ENCODE data around the gene CHID1. TPM values are rescaled to one million over a fixed set of nuclear protein-coding genes. Genes with fewer than 3 reads are reported as not detected.

Gene CHID1
- total and polyA plus RNA-seq, 2 donors (not counting 1 experiment from before 2014, with no cell fraction given): 31.0 to 68.1 TPM

GRCh38 chr11:863910-864827 lies 46.4 kb downstream of the CHID1 start:
- H3K27ac ChIP-seq (ENCODE audit: low read length in 2 of 2): no peak overlapping the region
- H3K4me2 ChIP-seq (replicated peaks; ENCODE audit: low read depth, low read length, poor library complexity, severe bottlenecking): no peak overlapping the region
- no peaks in the 10 kb centered on the region for H3K4me1 ChIP-seq (ENCODE audit: control insufficient read depth in 2 of 2, insufficient read depth in 2 of 2, low read length in 2 of 2)
- ChIA-PET POLR2A (no interaction called here), CTCF (no interaction called here)
- Mint-ChIP-seq H3K4me3 (no peak overlapping the region), H3K4me1 (no peaks in the 10 kb centered on the region), H3K27ac (no peak overlapping the region), H3K9me3 (ENCODE audit: insufficient read depth) (no peaks in the 10 kb centered on the region), H3K27me3 (no peaks in the 10 kb centered on the region)
- no peak overlapping the region for H3K4me3 ChIP-seq (ENCODE audit: control extremely low read depth in 1 of 5, extremely low read depth in 1 of 5, insufficient read depth in 1 of 5, low read depth in 2 of 5, low read length in 4 of 5)
- DNase-seq: no peak
- no peak for TF ChIP-seq EZH2 (IDR thresholded peaks at IDR 0.05; ENCODE audit: borderline replicate concordance, insufficient read depth, low read depth, low read length, poor library complexity, severe bottlenecking)
- no peak for TF ChIP-seq CTCF (IDR thresholded peaks at IDR 0.05)
- peaks cover 0 to 4% of the 10 kb centered on the region in 2 experiments for H3K36me3 ChIP-seq (replicated peaks in 1 of 2; ENCODE audit: control extremely low read depth in 1 of 2, control insufficient read depth in 1 of 2, extremely low read depth in 1 of 2, insufficient read depth in 2 of 2, low read length in 1 of 2)
- no peaks in the 10 kb centered on the region for H3K79me2 ChIP-seq (ENCODE audit: control insufficient read depth, insufficient read depth, low read length)
- ATAC-seq (ENCODE audit: low read depth): no peak
- no peak overlapping the region for H2AFZ ChIP-seq (ENCODE audit: insufficient read depth, low read depth, low read length, poor library complexity, severe bottlenecking)
- intact Hi-C loops (cut with micrococcal nuclease): no loop called here
- H3K27me3 ChIP-seq (replicated peaks in 1 of 4; ENCODE audit: control extremely low read depth in 1 of 4, control insufficient read depth in 3 of 4, insufficient read depth in 4 of 4, low read length in 3 of 4): no peaks in the 10 kb centered on the region
- H4K20me1 ChIP-seq (ENCODE audit: control insufficient read depth, insufficient read depth, low read length, poor library complexity, severe bottlenecking): no peaks in the 10 kb centered on the region
- H3K9ac ChIP-seq (ENCODE audit: low read length): no peak overlapping the region
- 93% methylated on average over 22 of the region's 31 CpGs for WGBS (ENCODE audit: insufficient coverage)
- no peaks in the 10 kb centered on the region for H3K9me3 ChIP-seq (ENCODE audit: control extremely low read depth in 1 of 3, control insufficient read depth in 2 of 3, insufficient read depth in 1 of 3, low read length in 2 of 3)
